Non-pigmented ciliary epithelial cell (primary cell): Measurements from ENCODE around the gene NRXN2.

Experiments used
- DNase-seq: peaks from one replicate; pipeline ENCODE4 v3.0.0-alpha.2; 2010; ENCODE audit warnings: low read depth

Gene NRXN2

DNA sequence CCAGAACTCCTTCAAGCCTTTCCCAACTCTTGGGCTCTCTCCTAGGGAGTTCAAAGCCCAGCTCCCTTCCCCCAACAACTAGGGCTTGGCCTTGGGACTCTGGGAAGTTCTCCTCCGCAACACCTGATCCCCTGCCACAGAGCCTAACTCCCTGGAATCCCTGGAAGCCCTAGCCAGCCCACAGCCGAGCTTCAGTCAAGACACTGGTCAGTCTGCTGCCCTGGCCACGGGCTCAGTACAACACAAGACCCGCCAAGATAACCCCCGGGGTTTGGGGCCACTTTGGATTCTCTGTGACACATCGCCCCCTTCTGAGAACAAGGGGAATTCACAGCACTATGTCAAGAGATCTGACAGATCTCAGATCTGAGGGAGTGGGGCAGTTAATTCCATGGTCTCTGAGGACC, 73.7 kb downstream of the NRXN2 start:
- DNase-seq, result no peak

- no peak for DNase-seq
Measured at GRCh38 chr11:64648551-64648950, 74.4 kb downstream of the NRXN2 start.

GRCh38 chr11:64647019-64647779, 75.8 kb downstream of the NRXN2 start:
- DNase-seq, result no peak

- DNase-seq, result no peak
Measured at GRCh38 chr11:64644647-64645275, 78.2 kb downstream of the NRXN2 start.

DNA sequence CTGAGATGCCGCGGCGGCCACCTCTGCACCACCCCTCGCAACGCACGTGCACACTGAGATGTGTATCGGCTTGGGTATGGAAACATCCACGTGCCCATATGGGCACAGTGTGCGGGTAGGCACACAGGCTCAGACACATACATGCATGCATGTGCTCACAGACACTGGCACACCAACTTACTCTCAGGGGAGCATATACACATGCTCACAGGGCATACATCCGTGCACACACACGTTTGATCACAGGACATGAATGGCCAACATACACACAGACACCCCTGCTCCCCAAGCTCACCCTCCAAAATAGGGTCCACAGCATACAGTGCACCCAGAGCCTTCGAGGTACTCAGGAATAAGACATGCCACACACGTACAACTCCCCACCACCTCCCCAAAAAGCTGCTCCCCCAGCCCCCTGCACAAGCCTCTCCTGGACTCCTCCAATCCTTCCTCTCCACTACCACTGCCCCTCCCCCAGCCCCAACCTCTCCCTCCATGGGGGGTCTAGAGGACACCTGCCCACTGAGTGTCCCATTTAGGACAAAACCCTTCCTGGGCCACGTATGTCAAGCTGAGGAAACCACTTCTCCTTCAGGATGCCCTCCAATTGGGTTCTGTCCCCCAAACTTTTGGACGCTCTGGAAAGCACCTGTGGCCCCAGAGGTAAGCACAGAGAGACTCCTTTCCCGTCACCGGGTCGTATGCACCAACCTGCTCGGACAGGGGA, 78.9 kb downstream of the NRXN2 start:
- no peak for DNase-seq

GRCh38 chr11:64643256-64643881, 79.6 kb downstream of the NRXN2 start:
- no peak for DNase-seq

GRCh38 chr11:64642871-64643255, 80.1 kb downstream of the NRXN2 start:
- DNase-seq, result no peak

DNA sequence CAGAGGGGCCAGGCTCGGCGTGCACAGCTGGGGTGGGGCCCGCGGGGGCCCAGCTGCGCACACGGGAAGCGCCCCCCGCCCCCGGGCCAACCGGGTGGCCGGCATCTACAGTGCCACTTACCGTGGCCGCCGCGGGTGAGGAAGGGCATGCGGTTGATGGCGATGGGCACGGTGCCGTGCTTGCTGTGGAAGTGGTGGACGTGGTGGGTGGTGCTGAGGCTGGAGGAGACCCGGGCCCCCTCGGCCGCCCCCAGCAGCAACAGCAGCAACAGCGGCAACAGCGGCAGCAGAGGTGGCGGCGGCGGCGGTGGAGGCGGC, 80.6 kb downstream of the NRXN2 start:
- DNase-seq, result no peak

DNA sequence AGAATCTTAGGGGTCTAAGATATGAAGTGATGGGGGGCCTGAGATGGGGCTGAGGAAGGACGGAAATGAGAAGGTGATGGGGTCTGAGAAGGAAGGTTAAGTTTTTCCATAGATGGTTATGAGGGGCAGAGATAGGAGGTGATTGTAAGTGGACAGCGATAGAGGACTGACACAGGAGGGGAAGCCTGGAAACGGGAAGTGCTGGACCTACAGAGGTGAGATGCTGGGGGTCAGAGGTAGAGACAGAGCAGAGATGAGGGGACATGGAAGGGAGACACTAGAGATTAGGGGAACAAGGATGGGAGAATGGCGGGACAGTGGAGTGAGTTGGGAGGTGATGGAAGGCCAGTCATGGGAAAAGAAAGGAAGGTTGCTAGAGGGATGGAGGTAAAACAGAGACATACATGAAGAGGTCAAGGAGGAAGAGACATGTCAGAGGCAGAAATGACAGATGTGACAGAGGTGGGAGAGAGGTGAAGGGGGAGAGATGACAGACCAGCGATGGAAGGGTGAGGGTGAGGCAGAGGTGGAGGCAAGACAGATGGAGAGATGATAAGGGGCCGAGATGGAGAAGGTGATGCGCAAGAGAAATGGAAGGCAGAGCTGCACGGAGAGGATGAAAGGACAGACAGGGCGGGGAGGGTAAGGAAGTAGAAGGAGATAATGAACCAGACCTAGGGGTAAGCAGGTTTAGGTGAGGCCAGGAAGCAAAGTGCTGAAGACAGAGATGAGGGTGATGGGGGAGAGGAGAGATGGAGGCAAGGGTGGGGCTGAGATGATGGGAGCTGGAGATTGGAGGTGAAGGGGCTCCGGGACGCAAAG, 81.2 kb downstream of the NRXN2 start:
- DNase-seq, result no peak

GRCh38 chr11:64639885-64640284, 83.1 kb downstream of the NRXN2 start:
- DNase-seq, result no peak

GRCh38 chr11:64638829-64639228, 84.2 kb downstream of the NRXN2 start:
- DNase-seq, result no peak

DNA sequence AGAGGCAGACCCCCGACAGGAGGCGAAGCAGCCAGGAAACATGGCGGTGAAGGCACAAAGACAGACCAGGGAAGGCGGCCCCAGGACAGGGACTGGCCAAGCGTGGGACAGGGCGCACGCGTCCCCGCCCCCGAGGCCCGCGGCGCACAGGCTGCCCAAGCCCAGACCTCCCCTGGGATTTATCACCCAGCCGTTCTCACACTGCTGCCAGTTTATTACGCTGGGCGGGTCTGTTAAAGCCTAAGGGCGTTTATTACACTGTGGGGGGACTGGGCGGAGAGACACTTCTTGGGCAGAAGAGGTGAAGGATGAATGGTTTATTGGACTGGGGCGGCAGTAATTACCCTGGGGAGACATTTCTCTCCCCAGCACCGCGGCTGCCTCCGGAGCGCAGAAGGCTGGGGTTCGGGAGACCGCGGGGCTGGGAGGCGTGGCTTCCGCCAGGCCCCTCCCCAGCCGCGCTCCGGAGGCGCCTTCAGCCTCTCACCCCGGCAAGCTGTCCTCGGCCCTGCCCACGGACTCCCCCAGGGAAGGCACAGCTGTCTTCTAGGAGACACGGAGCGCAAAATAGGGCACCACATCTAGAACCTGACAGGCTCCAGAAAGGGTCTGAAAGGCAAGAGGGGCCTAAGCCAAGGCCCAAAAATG, 84.9 kb downstream of the NRXN2 start:
- no peak for DNase-seq

DNA sequence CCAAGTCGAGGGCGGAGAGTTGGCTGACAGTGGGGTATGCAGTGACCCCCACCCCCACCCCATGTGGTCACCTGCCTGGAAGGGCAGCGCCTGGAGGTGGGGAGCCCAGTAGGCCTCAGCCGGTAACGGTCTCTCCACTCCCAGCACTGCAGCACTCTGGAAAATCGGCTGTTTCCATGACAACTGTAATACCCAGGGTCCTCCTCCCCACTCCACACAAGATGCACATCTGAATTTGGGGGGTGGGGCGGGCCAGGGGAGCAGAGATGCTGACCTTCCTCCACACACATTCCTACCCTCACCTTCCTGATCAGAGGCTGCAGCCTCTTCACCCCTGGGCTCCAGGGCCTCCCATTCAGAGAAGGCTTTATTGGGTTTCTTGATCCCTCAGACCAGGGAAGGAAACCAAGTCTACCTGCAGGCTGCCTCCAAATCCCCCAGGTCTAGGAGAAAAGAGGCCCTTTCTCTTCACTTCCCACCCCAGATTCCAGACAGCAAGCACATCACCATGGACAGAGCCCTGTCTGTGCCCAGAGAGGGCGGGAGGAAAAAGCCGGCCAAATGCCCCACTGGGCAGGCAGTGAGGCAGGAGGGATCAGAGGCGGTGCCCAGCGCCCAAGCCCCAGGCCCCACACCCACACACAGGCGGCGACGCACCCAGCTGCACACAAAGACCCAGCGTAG, 85.5 kb downstream of the NRXN2 start:
- DNase-seq, result no peak

DNA sequence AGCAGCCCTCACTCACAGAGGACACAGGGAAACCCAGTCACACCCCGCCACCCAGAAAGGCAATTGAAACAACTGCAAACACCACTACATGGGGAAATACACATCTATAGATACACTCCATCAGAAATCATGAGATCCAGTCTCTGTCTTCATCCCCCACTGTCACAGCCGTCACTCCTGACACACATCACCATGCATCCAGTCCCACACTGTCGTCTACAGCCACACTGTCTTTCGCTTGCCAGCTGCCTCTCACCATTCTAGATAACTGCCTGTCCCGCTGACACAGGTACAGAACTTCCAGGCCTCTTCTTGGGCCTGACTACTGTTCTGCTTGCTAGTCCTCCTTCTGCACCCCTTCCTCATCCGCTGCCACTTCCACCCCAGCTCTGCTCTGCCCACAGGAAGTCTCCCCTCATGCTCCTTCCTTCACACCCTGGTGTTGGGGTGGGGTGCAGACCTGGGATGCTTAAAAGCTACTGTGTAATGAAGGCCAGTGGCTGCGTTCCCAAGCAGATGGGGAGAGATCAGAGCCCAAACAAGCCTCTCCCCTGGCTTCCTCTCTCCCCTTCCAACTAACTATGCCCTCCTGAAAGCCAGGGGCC, 89.3 kb downstream of the NRXN2 start:
- no peak for DNase-seq

- DNase-seq, result no peak
Measured at GRCh38 chr11:64632654-64633053, 90.3 kb downstream of the NRXN2 start.

DNA sequence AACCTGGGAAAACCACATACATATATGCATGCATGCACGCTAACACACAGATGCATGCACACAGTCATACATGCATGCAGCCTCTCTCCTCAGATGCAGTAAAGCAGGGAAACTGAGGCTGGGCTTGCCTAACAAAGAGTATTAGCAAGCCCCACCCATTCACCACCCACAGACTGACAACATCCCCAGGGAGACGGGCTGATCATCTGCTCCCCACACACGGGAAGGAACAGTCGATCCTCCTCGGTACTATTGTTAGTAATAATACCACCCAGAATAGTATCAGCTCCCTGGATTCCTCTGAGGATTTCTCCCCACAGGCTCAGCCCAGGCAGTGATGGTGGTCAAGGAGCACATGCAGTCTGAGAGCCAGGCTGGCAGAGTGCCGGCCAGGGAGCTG, 90.8 kb downstream of the NRXN2 start:
- no peak for DNase-seq

- DNase-seq, result no peak
Measured at GRCh38 chr11:64631675-64632074, 91.3 kb downstream of the NRXN2 start.

DNA sequence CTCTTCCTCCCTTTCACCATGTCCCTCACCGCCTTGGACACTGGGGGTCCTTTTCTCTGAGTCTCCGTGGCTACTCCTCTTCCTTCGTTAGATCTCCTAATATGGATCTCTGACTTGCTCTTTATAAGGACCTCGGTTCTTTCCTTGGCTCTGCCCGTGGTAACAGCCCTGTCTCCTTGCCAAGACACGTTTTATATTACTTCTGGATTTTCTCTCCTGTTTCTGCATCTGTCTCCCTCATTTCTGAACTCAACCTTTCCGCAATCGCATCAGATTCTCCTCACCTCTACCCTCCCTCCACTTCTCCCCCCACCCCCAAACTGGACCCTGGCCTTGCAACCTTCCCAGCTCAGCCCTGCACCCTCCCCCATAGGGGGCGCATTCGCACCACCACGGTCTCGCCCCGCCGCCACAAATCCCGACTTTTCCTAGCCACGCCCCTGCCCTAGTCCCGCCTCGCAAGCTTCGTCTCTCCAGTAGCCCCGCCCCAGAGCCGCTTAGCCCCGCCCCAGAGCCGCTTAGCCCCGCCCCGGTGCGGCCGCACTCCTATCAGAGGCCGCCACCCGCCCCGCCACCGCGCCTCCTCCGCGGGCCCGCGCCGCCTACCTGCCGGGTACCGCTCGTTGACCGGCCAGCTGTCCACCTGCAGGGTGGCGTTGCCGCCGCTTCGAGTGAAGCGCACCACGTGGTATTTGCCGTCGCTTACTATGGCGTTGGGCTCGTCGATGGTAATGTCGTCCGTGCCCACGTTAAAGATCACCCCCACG, 93.0 kb downstream of the NRXN2 start:
- no peak for DNase-seq

DNA sequence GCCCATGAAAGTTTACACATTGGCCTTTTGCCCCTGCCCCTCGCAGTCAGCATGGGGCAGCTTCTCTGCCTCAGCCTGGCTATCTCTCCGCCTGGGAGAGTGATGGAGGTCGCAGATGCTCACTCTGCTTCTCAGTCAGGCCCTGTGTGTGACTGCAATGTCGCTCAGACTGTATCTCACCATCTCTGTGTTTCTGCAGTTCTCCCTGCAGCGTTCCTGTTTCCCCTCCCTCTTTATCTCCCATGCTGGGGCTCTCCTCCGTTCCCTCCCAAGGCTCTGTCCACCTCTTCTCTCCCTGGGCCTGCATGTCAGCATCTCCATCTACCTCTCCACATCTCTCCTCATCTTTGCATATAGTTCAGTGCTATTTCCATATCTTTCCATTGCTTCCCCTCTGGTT, 93.9 kb downstream of the NRXN2 start:
- DNase-seq, result no peak

- no peak for DNase-seq
Measured at GRCh38 chr11:64628596-64628995, 94.4 kb downstream of the NRXN2 start.
